ENCODE data around the gene GRID2. TPM values are rescaled to one million over a fixed set of nuclear protein-coding genes. Genes with fewer than 3 reads are reported as not detected.
A peak's percentile ranks its signal among the peaks of the same experiment; 100 is the strongest.
"Not testable (repeated sequence)": the region's sequence is repeated elsewhere in the genome, so short reads cannot be mapped to it uniquely, and the experiment has no call there.

The GRID2 gene
- polyA plus RNA-seq, 1 donor: 0.57 TPM

GRCh38 chr4:93348896-93349295 is 1045.1 kb downstream of the GRID2 start:
- Histone ChIP-seq H3K27ac (ENCODE audit: low read length) (no peak overlapping the region), H3K9me3 (ENCODE audit: control insufficient read depth, low read depth, low read length) (no peaks in the 10 kb centered on the region), H3K27me3 (ENCODE audit: control insufficient read depth, insufficient read depth, low read length) (no peaks in the 10 kb centered on the region), H3K36me3 (ENCODE audit: control insufficient read depth, insufficient read depth, low read length) (no peaks in the 10 kb centered on the region), H3K4me1 (ENCODE audit: control insufficient read depth, insufficient read depth, low read length) (no peaks in the 10 kb centered on the region), H3K4me3 (ENCODE audit: low read length) (no peak overlapping the region)
- DNase-seq: no peak
- 100% methylated on average over 2 of the region's 3 CpGs for WGBS (ENCODE audit: insufficient coverage, low lambda C conversion rate)

- no peaks in the 10 kb centered on the region for H3K4me1 ChIP-seq (ENCODE audit: control insufficient read depth, insufficient read depth, low read length)
- H3K9me3 ChIP-seq (ENCODE audit: control insufficient read depth, low read depth, low read length): no peaks in the 10 kb centered on the region
- peak; percentile 20 to 53 for DNase-seq
- no peak overlapping the region for H3K4me3 ChIP-seq (ENCODE audit: low read length)
- 20% methylated on average over 1 of the region's 1 CpG for WGBS (ENCODE audit: insufficient coverage, low lambda C conversion rate)
- no peaks in the 10 kb centered on the region for H3K27me3 ChIP-seq (ENCODE audit: control insufficient read depth, insufficient read depth, low read length)
- H3K27ac ChIP-seq (ENCODE audit: low read length): peak overlapping the region; percentile 10
- no peaks in the 10 kb centered on the region for H3K36me3 ChIP-seq (ENCODE audit: control insufficient read depth, insufficient read depth, low read length)
Observed at GRCh38 chr4:93351846-93352245, 1048.1 kb downstream of the GRID2 start.

- H3K4me1 ChIP-seq (ENCODE audit: control insufficient read depth, insufficient read depth, low read length): no peaks in the 10 kb centered on the region
- H3K36me3 ChIP-seq (ENCODE audit: control insufficient read depth, insufficient read depth, low read length): no peaks in the 10 kb centered on the region
- DNase-seq: peak; percentile 22 to 60
- H3K27me3 ChIP-seq (ENCODE audit: control insufficient read depth, insufficient read depth, low read length): no peaks in the 10 kb centered on the region
- peak overlapping the region; percentile 28 for H3K27ac ChIP-seq (ENCODE audit: low read length)
- no peak overlapping the region for H3K4me3 ChIP-seq (ENCODE audit: low read length)
- no CpG with 5 or more reads among the region's 4 CpGs for WGBS (ENCODE audit: insufficient coverage, low lambda C conversion rate)
- no peaks in the 10 kb centered on the region for H3K9me3 ChIP-seq (ENCODE audit: control insufficient read depth, low read depth, low read length)
Observed at GRCh38 chr4:93355411-93355810, 1051.6 kb downstream of the GRID2 start.

GRCh38 chr4:93359586-93359985 is 1055.8 kb downstream of the GRID2 start:
- no peaks in the 10 kb centered on the region for H3K36me3 ChIP-seq (ENCODE audit: control insufficient read depth, insufficient read depth, low read length)
- H3K9me3 ChIP-seq (ENCODE audit: control insufficient read depth, low read depth, low read length): no peaks in the 10 kb centered on the region
- no peak overlapping the region for H3K27ac ChIP-seq (ENCODE audit: low read length)
- DNase-seq: no peak
- no peaks in the 10 kb centered on the region for H3K4me1 ChIP-seq (ENCODE audit: control insufficient read depth, insufficient read depth, low read length)
- H3K4me3 ChIP-seq (ENCODE audit: low read length): no peak overlapping the region
- no CpG with 5 or more reads among the region's 3 CpGs for WGBS (ENCODE audit: insufficient coverage, low lambda C conversion rate)
- H3K27me3 ChIP-seq (ENCODE audit: control insufficient read depth, insufficient read depth, low read length): no peaks in the 10 kb centered on the region

- not testable (repeated sequence) for DNase-seq; H3K4me1 ChIP-seq (ENCODE audit: control insufficient read depth, insufficient read depth, low read length); H3K36me3 ChIP-seq (ENCODE audit: control insufficient read depth, insufficient read depth, low read length); H3K27ac ChIP-seq (ENCODE audit: low read length); H3K27me3 ChIP-seq (ENCODE audit: control insufficient read depth, insufficient read depth, low read length); H3K4me3 ChIP-seq (ENCODE audit: low read length); H3K9me3 ChIP-seq (ENCODE audit: control insufficient read depth, low read depth, low read length)
- 73% methylated on average over 4 of the region's 9 CpGs for WGBS (ENCODE audit: insufficient coverage, low lambda C conversion rate)
Observed at GRCh38 chr4:93366169-93366755, 1062.5 kb downstream of the GRID2 start.

- 60% methylated on average over 1 of the region's 4 CpGs for WGBS (ENCODE audit: insufficient coverage, low lambda C conversion rate)
- Histone ChIP-seq H3K4me3 (ENCODE audit: low read length) (no peak overlapping the region), H3K4me1 (ENCODE audit: control insufficient read depth, insufficient read depth, low read length) (no peaks in the 10 kb centered on the region), H3K27ac (ENCODE audit: low read length) (no peak overlapping the region), H3K9me3 (ENCODE audit: control insufficient read depth, low read depth, low read length) (no peaks in the 10 kb centered on the region), H3K27me3 (ENCODE audit: control insufficient read depth, insufficient read depth, low read length) (no peaks in the 10 kb centered on the region), H3K36me3 (ENCODE audit: control insufficient read depth, insufficient read depth, low read length) (no peaks in the 10 kb centered on the region)
- DNase-seq: no peak
Observed at GRCh38 chr4:93368968-93369367, 1065.2 kb downstream of the GRID2 start.

- H3K9me3 ChIP-seq (ENCODE audit: control insufficient read depth, low read depth, low read length): no peaks in the 10 kb centered on the region
- H3K27ac ChIP-seq (ENCODE audit: low read length): no peak overlapping the region
- no peak overlapping the region for H3K4me3 ChIP-seq (ENCODE audit: low read length)
- H3K27me3 ChIP-seq (ENCODE audit: control insufficient read depth, insufficient read depth, low read length): no peaks in the 10 kb centered on the region
- 100% methylated on average over 1 of the region's 6 CpGs for WGBS (ENCODE audit: insufficient coverage, low lambda C conversion rate)
- H3K36me3 ChIP-seq (ENCODE audit: control insufficient read depth, insufficient read depth, low read length): no peaks in the 10 kb centered on the region
- no peaks in the 10 kb centered on the region for H3K4me1 ChIP-seq (ENCODE audit: control insufficient read depth, insufficient read depth, low read length)
- no peak for DNase-seq
Observed at GRCh38 chr4:93370256-93370655, 1066.5 kb downstream of the GRID2 start.

GRCh38 chr4:93373893-93374860 is 1070.4 kb downstream of the GRID2 start:
- WGBS (ENCODE audit: insufficient coverage, low lambda C conversion rate): 93% methylated on average over 3 of the region's 4 CpGs
- no peaks in the 10 kb centered on the region for H3K36me3 ChIP-seq (ENCODE audit: control insufficient read depth, insufficient read depth, low read length)
- H3K27ac ChIP-seq (ENCODE audit: low read length): no peak overlapping the region
- no peaks in the 10 kb centered on the region for H3K27me3 ChIP-seq (ENCODE audit: control insufficient read depth, insufficient read depth, low read length)
- no peak for DNase-seq
- H3K4me1 ChIP-seq (ENCODE audit: control insufficient read depth, insufficient read depth, low read length): no peaks in the 10 kb centered on the region
- H3K4me3 ChIP-seq (ENCODE audit: low read length): no peak overlapping the region
- no peaks in the 10 kb centered on the region for H3K9me3 ChIP-seq (ENCODE audit: control insufficient read depth, low read depth, low read length)

GRCh38 chr4:93384241-93384640 is 1080.5 kb downstream of the GRID2 start:
- no peaks in the 10 kb centered on the region for H3K9me3 ChIP-seq (ENCODE audit: control insufficient read depth, low read depth, low read length)
- no peak overlapping the region for H3K27ac ChIP-seq (ENCODE audit: low read length)
- no peaks in the 10 kb centered on the region for H3K27me3 ChIP-seq (ENCODE audit: control insufficient read depth, insufficient read depth, low read length)
- WGBS (ENCODE audit: insufficient coverage, low lambda C conversion rate): 100% methylated on average over 1 of the region's 2 CpGs
- no peaks in the 10 kb centered on the region for H3K36me3 ChIP-seq (ENCODE audit: control insufficient read depth, insufficient read depth, low read length)
- no peak for DNase-seq
- H3K4me1 ChIP-seq (ENCODE audit: control insufficient read depth, insufficient read depth, low read length): no peaks in the 10 kb centered on the region
- no peak overlapping the region for H3K4me3 ChIP-seq (ENCODE audit: low read length)

GRCh38 chr4:93384887-93385286 is 1081.1 kb downstream of the GRID2 start:
- no peak overlapping the region for H3K4me3 ChIP-seq (ENCODE audit: low read length)
- no peaks in the 10 kb centered on the region for H3K4me1 ChIP-seq (ENCODE audit: control insufficient read depth, insufficient read depth, low read length)
- H3K27me3 ChIP-seq (ENCODE audit: control insufficient read depth, insufficient read depth, low read length): no peaks in the 10 kb centered on the region
- WGBS (ENCODE audit: insufficient coverage, low lambda C conversion rate): 50% methylated on average over 1 of the region's 2 CpGs
- DNase-seq: no peak
- H3K9me3 ChIP-seq (ENCODE audit: control insufficient read depth, low read depth, low read length): no peaks in the 10 kb centered on the region
- no peaks in the 10 kb centered on the region for H3K36me3 ChIP-seq (ENCODE audit: control insufficient read depth, insufficient read depth, low read length)
- H3K27ac ChIP-seq (ENCODE audit: low read length): no peak overlapping the region

Data from large intestine (tissue), 3 donors.